ENCODE measurements around the gene RABEP2.
"Not testable (repeated sequence)": the region's sequence is repeated elsewhere in the genome, so short reads cannot be mapped to it uniquely, and the experiment has no call there.

The RABEP2 gene, protein sequence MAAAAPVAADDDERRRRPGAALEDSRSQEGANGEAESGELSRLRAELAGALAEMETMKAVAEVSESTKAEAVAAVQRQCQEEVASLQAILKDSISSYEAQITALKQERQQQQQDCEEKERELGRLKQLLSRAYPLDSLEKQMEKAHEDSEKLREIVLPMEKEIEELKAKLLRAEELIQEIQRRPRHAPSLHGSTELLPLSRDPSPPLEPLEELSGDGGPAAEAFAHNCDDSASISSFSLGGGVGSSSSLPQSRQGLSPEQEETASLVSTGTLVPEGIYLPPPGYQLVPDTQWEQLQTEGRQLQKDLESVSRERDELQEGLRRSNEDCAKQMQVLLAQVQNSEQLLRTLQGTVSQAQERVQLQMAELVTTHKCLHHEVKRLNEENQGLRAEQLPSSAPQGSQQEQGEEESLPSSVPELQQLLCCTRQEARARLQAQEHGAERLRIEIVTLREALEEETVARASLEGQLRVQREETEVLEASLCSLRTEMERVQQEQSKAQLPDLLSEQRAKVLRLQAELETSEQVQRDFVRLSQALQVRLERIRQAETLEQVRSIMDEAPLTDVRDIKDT

DNA sequence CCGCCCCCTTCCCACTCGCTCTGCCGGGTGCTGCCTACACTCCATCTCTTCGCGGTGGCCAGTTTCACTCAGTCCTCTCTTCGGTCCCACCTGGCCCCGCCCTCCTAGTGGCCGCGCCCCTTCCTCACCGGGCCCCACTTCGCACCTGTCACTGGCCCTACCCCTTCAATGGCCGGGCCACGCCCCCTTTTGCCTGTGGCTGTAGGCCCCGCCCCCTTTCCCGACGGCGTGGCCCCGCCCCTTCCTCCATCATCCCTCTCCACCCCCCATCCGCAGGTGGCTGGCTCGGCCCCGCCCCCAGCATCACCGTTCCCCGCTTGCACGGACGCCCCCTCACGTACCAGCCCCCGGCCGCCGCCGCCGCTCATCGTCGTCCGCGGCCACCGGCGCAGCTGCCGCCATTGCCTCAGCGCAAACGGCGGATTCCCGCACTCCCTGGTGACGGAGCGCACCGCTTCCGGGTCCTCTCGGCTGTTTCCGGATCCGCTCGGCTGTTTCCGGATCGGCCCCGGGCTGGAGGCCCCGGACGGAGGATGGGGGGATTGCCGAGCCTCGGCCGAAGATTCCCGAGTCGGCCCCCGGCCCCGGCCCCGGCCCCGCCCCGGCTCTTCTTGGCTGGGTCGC lies at the start of gene RABEP2:
Gene RABEP2 (minus strand): TSS at position 477 of the 624 bp plus-strand sequence. CDS start 75 bp downstream, at position 402.
- peak; percentile 96 for DNase-seq

DNA sequence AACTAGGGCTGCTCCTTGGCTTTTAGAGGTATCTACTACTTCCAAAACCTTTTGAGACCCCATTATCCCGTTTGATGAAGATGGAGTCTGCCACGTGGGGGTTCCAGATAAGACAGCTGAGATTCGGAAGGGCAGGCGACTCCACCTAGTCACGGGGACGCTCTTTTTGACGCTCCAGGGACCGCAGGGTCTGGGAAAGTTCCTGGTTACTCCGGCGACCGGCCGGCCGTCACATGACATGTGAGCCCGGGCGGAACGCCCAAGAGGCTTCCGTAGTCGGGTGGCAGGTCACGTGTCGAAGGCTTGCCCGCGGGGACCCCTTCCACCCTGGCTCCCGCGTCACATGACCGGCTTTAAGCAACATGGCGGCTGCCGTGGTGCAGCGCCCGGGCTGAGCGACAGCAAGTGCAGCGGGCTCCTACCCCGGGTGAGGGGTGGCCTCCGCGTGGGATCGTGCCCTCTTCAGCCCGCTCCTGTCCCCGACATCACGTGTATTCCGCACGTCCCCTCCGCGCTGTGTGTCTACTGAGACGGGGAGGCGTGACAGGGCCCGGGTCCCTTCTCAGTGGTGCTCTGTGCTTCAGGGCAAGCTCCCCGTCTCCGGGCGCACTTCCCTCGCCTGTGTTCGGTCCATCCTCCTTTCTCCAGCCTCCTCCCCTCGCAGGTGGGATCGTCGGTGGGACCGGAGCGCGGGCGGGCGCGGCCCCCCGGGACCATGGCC lies 49.6 kb upstream of the RABEP2 start, which contains the start of gene SPNS1:
Gene SPNS1 (plus strand): TSS at position 342 of the 721 bp plus-strand sequence. CDS start 374 bp downstream, at position 716.
- DNase-seq, result peak; percentile 91

DNA sequence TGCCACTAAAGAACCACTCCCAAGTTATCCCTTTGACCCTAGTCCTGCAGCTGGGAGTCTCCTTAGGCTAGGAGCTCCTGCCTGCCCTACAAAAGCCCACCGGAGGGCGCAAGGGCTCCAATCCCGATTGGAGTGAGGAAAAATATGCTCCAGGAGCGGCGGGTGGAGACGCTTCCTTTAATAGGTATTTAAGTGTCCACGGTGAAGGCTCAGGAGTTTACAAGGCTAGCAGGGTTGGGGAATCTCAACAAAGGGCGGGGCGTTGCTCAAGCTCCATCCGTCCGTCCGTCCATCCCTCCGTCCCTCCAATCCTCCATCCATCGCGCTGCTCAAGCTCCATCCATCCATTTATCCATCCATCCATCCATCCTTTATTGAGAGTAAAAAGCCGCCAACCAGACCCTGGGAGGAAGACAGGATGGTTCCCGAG lies 49.0 kb upstream of the RABEP2 start:
- DNase-seq, result peak; percentile 60

DNA sequence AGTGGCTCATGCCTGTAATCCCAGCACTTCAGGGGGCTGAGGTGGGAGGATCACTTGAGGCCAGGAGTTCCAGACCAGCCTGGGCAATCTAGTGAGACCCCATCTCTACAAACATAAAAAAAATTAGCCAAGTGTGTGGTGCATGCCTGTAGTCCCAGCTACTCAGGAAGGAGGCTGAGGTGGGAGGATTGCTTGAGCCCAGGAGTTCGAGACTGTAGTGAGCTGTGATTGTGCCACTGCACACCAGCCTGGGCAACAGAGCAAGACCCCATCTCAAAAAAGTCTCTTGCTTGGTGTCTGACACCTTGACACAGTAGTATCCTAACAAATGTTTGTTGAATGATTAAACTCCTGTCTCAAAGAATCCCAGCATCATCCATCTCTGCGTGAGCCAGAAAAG lies 44.7 kb upstream of the RABEP2 start:
- DNase-seq, result not testable (repeated sequence)

DNA sequence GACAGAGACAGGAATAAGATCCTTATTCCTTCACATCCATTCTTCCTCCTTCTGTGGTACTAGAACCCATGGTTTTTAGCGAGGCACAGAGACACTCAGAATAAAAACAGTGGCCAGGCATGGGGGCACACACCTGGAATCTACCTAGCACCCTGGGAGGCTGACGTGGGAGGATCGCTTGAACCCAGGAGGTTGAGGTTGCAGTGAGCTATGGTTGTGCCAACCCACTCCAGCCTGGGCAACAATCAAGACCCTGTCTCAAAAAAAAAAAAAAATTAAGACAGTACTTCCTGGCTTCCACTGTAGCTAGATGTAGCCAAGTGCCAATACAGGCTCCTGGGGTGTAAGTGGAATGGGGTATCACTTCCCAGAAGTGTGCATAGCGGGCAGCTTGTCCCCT lies 42.1 kb upstream of the RABEP2 start:
- no peak for DNase-seq

DNA sequence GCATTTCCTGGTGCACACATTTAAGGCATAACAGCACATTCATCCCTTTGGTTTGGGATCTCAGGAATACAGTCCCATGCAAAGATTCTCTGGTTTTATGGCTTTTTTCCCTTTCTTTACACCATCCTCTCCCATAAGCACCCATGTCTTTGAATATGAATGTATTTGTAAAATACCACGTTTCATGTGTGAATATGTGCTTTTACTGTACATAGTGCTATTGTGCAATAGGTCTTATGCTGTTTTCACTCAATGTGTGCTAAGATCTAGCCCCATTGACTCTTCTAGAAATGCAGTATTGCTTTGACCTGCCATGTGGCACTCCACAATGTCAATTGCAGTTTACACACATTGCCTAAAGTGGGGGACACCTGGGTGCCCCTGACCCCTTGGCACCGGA lies 39.5 kb upstream of the RABEP2 start:
- no peak for DNase-seq

DNA sequence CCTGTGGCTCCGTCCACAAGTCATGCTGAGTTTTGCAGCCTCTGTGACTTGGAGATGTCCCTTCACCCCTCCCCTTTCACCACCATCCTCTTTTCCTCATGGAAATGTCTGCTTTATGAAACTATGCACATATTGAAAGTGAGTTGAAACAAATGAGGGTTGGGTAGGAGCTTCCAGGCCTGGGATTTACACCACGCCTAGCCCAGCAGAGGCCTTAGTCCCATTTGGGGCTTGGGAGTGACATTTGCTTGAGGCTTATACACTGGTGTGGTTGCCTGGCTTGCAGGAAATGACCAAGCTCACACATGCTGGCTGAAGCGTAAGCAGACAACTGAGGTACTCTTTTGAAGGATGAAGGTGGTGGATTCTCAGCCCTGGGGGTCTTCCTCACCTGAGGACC lies 39.0 kb upstream of the RABEP2 start:
- DNase-seq, result no peak

DNA sequence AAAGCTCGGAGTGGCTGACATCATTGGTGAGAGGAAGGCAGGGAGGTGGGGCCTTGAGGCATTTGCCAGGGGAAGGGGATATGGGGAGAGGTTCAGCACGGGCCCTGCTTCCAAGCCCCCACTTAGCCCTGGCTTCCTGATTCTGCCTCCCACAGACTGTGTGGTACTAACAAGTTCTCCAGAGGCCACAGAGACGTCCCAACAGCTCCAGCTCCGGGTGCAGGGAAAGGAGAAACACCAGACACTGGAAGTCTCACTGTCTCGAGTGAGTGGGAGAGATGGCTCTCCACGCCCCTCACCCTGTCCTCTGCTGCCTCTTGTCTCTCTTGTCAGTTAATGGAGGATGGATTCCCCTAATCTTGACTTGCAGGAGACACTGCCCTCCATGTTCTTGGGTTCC lies 33.8 kb upstream of the RABEP2 start:
- no peak for DNase-seq

DNA sequence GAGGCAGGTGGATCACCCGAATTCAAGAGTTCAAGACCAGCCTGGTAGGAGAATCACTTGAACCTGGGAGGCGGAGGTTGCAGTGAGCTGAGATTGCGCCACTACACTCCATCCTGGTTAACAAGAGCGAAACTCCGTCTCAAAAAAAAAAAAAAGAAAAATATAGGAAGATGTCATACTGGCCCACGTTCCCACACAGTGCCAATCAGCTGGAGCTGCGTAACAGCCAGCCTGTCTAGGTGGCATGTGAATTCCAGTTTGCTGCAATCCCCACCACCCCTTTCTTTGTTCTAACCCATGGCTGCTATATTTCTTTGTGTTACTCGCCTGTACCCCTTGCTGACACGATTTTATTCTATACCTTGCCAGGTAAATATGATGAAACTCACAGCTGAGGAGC lies 33.2 kb upstream of the RABEP2 start:
- no peak for DNase-seq

DNA sequence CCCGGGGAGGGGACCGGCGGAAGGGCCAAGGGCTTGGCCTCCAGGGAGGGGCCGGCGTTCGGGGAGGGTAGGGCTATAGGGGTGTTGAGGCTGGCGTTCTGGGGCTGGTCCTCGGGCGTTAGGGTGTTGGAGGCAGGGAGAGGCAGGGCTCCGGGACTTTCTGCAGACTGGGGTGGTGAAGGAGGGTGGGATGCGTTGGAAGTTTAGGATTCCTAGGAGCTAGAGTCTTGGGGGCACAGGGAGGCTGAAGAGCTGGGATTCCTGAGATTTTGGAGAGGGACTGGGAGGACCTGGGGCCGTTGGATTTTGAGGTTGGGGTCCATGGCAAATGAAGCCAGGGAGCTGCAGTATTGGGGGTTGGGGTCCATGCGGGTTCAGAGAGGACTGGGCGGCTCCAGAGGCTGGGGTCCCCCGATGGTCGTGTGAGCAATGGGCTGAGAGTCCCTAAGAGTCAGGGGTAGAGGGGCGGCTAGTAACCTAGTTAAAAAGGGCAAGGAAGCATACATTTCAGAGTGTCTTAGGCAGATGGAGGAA lies 26.4 kb upstream of the RABEP2 start:
- no peak for DNase-seq

DNA sequence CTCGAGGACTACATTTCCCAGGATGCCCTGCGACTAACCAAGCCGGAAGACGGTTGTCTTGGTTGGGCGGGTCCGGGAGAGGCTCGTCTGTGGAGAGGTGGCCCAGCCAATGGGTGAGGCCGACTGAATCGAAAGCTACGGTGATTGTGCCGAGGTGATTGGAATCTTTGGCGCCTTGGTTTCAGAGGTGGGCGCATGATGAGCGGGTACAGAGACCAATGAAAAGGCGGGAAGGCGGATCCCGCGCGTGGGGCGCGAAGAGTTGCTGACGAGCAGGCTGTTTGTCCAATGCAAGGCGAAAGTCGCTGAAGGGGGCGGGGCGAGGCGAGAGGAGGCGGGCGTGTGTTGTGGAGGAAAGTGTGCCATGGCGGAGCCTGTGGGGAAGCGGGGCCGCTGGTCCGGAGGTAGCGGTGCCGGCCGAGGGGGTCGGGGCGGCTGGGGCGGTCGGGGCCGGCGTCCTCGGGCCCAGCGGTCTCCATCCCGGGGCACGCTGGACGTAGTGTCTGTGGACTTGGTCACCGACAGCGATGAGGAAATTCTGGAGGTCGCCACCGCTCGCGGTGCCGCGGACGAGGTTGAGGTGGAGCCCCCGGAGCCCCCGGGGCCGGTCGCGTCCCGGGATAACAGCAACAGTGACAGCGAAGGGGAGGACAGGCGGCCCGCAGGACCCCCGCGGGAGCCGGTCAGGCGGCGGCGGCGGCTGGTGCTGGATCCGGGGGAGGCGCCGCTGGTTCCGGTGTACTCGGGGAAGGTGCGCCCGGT lies 25.8 kb upstream of the RABEP2 start, which contains the start of gene NFATC2IP:
Gene NFATC2IP (plus strand): TSS at position 290 of the 762 bp plus-strand sequence. CDS start 75 bp downstream, at position 365.
- DNase-seq, result peak; percentile 99

DNA sequence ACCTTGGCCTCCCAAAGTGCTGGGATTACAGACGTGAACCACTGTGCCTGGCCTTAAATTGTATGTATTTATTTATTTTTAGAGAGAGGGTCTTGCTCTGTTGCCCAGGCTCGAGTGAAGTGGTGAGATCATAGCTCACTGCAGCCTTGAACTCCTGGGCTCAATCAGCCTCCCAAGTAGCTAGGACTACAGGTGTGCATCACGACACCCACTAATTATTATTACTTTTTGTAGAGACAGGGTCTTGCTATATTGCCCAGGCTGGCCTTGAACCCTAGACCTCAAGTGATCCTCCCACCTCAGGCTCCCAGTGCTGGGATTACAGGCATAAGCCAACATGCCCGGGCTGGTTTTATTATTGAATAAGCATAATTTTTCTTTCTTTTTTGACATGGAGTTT lies 21.6 kb upstream of the RABEP2 start:
- DNase-seq, result no peak

DNA sequence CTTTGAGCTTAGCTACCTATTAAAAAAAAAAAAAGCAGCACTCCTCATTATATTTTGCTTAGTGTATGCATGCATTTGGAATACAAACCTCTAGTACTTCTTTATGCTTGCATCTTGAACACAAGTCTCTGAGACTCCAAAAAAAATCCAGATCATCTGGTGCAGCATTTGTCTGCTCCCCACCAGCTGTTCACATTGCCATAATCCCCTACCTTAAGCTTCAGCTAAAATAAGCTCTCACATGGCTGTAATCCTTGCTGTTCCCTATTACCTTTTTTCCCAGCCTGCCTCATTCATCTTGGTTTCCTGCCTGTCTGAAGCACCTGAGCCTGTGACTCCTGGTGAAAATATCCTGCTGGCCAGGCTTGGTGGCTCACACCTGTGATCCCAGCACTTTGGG lies 18.2 kb upstream of the RABEP2 start:
- no peak for DNase-seq

DNA sequence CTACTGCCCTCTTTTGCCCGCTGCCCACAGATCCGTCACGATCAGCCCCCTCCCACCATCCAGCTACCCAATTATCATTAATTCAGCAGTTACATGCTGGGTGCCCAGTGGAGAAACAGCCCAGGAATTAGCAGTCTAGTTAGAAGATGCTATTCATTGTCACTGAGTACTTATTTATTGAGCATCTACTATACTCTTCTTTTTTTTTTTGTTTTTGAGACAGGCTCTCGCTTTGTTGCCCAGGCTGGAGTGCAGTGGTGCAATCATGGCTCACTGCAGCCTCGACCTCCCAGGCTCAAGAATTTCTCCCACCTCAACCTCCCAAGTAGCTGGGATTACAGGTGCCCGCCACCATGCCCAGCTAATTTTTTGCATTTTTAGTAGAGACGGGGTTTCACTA lies 14.8 kb upstream of the RABEP2 start:
- not testable (repeated sequence) for DNase-seq

DNA sequence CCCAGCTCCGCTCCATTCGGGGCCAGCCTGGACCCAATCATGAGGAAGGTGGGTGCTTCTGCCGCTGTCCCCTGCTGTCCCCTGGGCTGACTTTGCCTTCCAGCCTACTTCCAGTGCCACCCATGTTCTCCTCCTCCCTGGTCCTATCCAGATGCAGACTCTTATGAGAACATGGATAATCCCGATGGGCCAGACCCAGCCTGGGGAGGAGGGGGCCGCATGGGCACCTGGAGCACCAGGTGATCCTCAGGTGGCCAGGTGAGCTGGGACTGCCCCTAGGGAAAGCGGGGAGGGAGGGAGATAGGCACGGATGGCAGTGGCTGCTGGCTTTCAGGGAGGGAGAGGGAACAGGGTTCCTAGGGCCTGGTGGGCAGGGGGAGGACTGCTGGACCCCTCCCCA lies 13.7 kb upstream of the RABEP2 start:
- no peak for DNase-seq

DNA sequence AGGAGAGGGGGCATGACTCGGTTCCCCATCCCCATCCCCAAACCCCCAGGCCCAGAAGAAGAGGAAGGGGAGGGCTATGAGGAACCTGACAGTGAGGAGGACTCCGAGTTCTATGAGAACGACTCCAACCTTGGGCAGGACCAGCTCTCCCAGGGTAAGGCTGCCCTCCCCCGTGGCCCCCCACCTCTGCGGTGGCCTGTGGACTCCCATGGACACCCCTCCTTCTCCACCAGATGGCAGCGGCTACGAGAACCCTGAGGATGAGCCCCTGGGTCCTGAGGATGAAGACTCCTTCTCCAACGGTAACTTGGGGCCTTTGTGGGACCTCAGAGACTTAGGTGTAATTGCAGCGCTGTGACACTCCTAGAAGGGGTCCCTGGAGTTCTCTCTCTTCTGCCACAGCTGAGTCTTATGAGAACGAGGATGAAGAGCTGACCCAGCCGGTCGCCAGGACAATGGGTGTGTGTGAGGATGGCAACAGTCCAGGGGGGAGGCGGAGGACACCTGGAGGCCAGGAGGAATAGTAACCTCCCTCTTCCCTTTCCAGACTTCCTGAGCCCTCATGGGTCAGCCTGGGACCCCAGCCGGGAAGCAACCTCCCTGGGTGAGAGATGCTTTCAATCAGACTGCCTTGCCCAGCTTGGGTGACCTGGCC lies 12.3 kb upstream of the RABEP2 start:
- DNase-seq, result no peak

DNA sequence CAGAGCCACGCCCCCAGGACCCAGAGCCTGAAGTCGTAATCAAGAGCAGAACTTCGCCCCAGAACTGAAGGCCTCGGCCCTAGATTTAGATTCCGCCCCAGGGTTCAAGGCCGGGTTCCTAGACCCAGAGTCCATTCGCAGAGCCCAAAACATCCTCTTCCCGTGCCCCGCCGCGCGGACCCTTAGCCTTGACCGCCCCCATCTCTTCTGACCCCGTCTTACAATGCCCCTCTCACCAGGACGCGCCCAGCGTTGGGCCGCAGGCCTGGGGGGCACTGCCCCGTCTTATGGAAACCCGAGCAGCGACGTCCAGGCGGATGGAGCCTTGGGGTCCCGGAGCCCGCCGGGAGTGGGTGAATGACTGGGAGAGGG lies 11.7 kb upstream of the RABEP2 start:
- no peak for DNase-seq

DNA sequence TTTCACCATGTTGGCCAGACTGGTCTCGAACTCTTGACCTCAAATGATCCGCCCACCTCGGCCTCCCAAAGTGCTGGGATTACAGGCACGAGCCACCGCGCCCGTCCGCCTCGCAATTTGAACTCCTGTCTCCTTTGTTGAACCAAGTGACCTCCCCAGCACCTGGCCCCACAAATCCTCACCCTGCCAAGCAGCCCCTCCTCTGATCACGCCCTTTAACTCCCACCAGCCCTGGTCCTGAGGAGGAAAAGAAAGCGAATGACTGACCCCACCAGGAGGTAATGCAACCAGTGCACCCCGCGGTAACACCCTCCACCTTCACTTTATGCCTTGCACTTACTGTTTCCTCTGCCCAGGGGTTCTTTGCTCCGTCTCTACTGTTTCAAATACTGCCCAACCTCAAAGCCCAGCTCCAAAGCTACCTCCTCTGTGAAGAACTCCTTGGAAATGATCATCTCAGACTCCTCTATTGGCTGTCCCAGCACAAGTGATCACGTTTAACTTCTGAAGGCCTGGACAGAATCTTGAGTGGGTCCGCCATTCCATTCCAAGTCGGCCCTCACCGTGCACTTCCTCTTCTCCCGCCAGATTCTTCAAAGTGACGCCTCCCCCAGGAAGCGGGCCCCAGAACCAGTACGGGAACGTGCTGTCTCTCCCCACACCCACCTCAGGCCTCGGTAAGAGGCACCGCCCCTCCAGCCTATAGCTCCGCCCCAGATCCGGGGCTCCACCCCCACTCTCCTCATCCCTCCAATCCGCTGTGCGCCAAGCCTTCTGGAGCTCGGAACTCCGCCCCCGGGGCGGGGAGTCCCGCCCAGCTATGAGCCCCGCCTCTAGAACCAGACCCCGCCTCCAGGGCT lies 11.1 kb upstream of the RABEP2 start:
- peak; percentile 79 for DNase-seq

DNA sequence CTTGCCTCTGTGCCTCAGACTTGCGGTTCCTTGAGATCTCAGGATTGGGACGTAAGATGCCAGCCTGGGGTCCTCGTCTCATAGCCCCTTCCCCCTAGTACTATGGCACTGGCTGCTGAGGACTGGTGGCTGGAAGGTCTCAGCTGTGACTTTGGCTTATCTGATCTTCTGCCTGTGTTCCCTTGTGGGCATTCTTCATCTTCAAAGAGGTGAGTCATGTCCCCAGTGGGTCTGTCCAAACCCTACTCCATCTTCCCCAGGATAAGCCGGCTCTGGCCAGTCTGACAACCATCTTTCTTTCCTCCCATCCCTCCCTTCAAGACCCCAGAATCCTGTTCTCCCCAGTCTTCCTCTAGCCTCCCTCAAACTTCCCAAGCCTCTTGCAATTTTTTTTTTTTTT lies 10.3 kb upstream of the RABEP2 start:
- no peak for DNase-seq

DNA sequence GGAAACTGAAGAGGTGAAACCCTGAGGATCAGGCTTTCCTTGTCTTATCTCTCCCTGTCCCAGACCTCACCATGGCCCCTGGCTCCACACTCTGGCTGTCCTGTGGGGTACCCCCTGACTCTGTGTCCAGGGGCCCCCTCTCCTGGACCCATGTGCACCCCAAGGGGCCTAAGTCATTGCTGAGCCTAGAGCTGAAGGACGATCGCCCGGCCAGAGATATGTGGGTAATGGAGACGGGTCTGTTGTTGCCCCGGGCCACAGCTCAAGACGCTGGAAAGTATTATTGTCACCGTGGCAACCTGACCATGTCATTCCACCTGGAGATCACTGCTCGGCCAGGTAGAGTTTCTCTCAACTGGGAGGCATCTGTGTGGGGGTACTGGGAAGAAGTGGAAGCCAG lies 8.1 kb upstream of the RABEP2 start:
- no peak for DNase-seq
